Endometrium (tissue), 2 donors: ENCODE measurements around the gene PIM2.

Experiments used
- FAIRE-seq: peaks from 2 replicates; lab custom pipeline; 2012; peaks lifted over from hg19 to GRCh38; lab: Jason Lieb, UNC
- donor health status: control.
- donor health status: control.

PIM2 gene

DNA sequence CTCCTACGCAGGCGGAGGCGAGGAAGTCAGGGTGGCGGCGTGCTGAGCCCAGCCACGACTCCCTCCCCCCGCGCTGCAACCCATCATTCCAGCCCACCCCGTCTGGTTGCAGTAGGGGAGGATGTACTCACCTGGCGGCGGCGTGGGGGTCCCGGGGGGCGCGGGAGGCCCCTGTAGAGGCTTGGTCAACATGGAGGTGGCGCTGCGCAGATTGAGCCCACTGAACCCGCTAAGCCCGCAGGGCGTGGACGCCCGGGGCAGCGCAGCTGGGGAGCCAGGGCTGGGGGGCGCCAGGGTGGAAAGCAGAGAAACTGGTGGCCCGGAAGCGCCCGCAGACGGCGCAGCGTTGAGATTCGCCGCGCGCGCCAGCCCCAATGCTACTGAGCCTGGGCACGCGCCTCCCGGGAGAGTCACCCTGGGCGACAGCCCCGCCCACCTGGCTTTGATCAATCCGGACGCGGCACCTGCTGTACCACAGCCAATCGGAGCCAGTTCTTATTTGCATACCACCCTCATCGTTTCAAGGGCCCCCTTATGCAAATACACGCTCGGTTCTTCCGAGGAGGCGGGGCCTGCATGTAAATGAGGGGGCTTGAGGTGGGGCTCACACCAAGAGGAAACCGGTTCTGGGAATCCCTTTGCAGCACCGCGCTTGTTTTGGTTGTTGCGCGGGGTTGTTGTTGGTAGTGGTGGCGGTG is at the start of gene PIM2:
Gene PIM2 (minus strand): TSS at position 382 of the 698 bp plus-strand sequence. CDS start 190 bp downstream, at position 192.
- no peak for FAIRE-seq

DNA sequence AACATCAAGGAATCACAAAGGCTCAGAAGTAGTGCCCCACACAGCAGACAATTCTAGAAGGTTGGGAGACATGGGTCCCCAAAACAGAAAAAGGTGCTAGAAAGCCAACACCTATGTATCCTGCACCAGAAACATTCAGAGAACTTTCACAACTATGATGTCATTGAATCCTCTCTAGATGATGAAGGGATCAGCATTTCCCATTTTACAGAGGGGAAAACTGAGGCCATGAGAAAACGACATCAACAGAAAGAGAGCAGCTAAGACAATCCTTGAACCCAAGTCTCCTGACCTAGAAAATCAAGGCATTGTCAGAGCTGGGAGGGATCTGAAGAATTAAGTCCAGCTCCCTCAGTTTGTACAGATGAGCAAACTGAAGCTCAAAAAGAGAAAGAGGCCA is 49.6 kb upstream of the PIM2 start:
- no peak for FAIRE-seq

DNA sequence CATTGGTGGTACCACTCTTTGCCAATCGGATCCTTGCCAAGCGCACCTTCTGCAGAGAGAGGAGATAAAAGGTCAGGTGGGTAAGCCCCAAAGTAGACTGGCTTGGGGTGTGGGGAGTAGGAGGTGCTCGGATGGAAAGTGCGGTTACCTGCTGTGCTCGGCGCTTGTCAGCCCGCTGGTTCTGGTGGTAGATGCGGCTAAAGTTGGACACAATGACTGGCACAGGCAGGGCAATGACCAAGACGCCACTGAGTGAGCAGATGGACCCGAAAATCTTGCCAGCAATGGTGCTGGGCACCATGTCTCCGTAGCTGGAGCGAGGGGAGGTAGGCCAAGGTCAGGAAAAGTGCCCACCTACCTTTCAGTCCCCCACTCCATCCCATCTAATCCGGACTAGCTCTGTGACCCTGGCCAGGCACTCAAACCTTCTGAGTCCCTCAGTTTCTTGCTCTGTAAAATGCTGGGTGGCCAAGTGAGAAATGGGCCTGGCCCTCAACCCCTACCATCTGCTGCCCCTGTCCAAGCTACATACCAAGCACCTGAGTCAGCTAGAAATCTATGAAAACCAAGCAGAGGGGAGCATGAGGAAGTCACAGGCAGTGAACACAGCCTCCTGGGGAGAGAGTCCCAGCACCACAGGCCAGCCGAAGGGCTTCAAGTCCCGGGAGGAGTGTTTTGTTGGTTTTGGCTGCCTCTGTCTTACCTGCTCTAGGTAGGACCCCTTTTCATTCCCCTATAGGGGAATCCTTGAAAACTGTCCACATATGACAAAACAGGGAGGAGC is 48.2 kb upstream of the PIM2 start:
- FAIRE-seq = no peak

DNA sequence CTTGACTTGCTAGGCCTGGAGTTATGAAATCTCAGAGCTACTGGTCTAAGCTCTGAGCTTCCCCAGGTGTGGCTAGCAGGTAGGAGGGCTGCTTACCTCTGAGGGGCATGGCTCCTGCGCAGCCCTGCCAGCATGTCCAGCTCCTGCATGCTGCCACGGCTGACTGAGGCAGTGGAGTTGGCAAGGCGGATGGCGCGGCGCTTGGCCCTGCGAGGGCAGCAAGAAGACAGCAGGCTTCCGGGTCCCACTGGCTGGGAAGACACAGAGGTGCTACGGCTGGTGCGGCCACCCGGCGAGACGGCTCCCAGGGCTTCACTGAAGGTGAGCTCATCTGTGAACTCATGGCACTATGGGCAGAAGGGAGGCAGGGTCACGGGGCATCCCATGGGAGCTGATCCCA is 47.1 kb upstream of the PIM2 start:
- no peak for FAIRE-seq

DNA sequence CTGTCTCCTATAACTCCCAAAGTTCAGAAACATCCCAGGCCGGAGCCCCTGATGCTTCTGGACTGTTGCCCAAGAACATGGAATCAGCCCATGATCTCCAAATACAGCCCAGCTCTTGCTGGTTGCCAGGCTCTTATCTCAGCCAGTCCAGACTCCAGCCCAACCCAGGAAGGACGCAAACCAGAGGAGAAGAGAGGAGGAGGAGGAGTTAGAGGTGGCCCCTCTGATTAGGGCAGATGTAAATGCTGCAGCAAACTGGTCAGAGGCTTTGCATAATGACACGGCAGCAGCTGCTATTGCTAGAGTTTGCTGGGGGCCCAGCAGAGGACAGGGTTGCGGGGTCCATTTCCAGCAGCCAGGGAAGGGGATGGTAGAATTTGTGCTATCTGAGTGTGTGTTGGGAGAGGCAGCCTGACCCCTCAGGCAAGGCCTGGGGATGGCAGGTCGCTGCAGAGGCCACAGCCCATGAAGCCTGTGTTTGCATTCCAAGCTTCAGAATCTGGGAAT is 42.8 kb upstream of the PIM2 start:
- no peak for FAIRE-seq

DNA sequence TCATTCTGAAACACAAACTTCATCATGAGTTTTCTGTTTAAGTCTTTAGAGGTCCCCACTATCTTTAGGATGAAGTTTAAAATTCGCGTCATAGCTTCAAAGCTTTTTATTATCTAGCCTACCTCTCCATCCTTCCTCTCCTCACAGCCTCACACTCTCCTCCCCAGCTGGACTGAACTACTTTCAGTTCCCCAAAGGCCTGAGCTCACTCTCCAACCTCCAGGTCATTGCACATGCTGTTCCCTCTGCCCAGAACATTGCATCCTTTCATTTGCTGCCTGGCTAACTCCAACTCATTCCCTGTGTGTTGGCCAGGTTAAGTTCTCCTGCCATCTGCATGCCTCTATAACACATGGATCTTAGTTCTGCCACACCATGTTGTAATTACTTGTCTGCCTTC is 41.5 kb upstream of the PIM2 start:
- no peak for FAIRE-seq

DNA sequence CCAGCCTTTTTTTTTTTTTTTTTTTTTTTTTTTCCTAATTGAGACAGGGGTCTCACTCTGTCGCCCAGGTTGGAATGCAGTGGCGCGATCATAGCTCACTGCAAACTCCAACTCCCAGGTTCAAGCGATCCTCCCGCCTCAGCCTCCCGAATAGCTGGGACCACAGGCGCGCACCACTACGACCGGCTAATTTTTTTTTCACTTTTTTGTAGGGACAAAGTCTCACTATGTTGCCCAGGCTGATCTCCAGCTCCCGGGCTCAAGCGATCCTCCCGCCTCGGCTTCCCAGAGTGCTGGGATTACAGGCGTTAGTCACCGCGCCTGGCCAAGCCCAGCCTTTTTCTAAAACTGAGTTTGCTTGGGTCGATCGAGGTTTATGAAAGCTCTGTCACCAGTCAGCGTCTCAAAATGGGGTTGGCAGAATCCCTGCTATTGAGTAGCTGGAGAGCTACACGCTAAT is 39.8 kb upstream of the PIM2 start:
- FAIRE-seq = no peak

DNA sequence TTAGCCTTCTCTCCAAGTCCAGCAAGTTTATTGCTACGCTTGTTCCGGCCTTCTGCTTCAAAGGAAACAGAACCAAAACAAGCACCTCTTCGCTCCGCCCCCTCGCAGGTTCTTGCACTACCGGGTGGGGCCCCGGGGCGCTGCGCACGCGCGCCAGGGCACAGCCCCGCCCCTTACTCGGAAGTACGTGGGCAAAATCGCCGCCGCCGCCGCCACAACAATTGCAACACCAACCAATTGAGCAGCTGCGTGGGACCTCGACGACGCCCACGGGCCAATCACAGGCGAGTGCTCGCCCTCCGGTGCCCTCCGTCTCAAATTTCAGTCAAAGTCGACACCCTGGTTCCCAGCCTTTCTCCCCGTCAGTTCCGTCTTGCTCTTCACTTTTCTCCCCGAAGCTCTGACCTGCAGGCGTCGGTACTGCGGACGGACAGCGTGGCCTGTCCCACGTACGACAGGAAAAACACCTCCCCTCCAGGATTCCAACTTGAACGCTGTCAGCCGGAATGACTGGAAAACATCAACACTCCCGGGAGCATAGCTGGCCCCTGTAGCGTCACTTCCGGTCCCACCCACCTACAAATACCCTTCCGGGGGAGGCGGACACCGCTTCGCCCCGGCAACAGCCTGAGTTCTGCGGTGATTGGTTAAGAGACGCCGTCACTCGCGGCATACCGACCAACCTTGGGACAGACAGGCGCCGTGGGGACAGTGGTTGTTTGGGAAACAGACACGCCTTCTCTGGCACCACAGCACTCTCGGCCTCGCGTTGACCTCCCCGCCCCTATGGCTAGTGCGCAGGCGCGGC is 39.2 kb upstream of the PIM2 start:
- peak; percentile 95 for FAIRE-seq

DNA sequence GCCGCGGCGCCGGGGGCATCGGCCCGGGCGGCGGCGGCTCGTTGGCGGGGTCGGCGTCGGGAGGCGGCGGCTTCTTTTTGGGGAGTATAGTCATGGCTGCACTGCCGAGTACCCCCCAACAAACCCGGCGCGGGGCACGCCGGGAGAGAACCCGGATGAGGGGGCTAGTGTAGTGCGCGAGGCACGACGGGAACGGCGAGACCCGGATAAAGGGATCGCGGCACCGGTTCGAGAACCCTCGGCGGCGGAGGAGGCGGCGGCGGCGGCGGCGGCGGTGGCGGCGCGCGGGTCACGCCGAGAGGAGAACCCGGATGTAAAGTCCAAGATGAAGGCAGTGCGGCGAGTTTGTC is 38.6 kb upstream of the PIM2 start, which contains the start of gene OTUD5:
Gene OTUD5 (minus strand): TSS at position 131 of the 350 bp plus-strand sequence. CDS start 37 bp downstream, at position 94.
- FAIRE-seq = no peak

DNA sequence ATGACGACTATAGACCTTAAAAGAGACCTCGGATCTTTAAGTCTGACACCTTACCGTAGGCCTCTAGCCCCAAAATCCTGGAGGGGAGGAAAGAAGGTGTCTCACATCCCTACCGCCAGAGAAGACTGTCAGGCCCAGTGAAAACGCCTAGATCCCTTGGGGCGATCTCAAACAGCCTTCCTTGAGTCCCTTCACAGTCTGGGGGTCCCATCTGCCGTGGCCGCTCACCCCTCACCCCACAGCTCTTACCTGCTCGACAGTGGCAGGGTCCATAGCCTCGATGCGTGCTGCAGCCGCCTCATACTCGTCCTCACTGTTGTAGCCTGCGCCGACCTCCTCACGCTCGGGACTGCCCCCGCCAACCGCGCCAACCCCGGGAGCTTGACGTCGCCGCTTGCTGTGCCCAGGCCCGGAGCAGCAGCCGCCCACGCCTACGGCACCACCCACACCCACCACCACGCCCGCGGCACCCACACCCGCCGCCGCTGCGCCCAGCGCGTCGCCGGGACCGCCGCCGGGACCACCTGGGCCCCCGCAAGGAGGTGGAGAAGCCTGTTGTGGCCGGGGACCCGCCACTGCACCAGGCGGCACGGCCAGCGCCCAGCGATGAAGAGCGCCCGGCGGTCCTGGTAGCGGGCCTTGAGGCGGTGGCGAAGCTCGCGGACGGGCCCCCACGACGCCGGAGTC is 38.0 kb upstream of the PIM2 start:
- FAIRE-seq = no peak

DNA sequence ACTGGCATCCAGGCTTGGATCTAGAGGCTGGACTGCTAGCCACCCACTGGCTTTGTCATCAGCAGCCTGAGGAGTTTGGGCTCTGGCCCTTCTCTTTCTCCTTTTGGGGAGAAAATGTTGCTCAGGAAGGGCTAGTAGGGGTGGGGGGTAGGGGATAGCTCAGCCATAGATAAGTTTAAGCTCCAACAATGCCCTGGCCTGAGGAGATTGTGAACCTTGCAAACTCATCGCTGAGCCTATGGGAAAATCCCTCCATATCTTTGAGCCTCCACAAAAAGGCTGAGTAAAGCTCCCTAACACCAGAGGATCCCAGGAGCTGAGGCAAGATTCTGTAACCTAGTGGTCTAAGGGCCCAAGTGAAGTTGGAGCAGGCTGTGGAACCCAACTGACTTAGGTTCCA is 29.8 kb upstream of the PIM2 start:
- FAIRE-seq = no peak

DNA sequence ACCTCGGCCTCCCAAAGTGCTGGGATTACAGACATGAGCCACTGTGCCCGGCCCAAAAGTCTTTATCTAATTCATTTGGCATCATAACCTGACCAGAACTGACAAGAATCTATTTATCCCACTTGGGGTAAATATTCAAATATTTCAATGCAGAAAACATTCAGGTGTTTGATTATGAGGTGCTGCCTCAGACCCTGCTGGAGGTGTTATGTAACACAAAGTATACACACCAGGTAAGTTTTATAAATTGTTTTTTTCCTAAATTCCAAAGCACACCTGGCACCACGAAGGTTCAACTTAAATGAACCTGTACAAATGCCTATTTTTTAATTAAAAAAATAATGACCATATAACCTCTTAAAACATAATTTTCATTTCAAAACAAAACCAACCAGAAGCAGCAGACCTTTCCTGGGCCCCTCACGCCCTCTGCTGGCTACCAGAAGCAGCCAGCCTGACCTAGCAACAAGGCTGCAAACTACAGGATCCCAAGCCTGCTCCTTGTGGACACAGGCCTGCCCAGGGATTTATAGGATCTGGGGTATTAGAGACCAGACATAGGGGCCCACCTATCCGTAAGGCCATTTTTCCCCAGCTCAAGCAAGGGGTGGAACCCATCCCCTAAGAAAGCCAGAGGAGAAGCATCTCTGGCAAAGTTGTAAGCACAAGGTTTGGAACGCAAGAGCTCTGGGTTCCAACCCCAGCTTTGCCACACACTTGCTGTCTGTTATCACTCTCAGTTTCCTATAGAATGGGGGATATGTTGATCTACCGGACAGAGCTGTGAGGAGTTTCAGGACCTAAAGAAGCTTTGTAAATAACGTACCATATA is 26.9 kb upstream of the PIM2 start:
- no peak for FAIRE-seq

DNA sequence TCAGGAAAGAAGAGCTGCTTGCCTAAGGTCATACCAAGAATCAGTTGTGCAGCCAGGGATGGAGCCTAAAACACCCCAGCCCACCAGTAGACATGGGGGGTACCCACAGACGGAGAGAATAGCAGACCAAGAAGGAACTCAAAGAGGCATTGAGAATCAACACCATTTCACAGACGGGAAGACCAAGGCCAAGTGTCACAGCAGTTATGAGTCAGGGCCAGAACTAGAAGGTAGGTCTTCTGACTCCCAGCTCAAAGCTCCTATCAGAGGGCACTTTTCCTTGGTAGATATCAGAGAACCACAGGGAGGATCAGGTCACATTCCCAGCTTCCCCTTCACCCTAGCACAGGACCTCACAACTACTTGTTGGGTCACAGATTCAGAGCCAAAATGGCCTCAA is 24.1 kb upstream of the PIM2 start:
- no peak for FAIRE-seq

DNA sequence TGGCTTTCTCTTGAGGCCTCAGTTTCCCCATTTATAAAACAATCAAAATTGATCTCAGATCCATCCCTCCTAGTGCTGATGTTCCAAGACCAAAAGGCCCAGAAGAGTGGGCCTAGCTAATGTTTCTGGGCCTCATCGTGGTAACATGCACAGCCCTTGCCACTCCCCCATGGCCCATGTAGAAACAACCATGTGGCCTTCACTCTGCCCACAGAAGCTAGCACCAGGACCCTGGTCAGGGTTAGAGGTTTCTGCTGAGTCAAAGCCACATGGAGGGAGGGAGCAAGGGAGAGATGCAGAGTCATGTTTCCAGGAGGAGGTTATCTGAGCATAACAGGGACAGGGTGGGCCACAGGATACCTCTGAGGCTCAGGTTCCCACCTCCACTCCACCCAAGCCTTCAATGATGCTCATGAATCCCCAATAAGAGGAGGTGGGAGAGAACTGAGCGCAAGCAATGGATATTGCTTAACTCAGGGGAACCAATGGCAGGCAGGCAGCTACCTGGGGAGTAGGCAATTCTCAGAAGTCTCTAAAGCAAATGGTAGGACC is 21.7 kb upstream of the PIM2 start:
- FAIRE-seq = no peak

DNA sequence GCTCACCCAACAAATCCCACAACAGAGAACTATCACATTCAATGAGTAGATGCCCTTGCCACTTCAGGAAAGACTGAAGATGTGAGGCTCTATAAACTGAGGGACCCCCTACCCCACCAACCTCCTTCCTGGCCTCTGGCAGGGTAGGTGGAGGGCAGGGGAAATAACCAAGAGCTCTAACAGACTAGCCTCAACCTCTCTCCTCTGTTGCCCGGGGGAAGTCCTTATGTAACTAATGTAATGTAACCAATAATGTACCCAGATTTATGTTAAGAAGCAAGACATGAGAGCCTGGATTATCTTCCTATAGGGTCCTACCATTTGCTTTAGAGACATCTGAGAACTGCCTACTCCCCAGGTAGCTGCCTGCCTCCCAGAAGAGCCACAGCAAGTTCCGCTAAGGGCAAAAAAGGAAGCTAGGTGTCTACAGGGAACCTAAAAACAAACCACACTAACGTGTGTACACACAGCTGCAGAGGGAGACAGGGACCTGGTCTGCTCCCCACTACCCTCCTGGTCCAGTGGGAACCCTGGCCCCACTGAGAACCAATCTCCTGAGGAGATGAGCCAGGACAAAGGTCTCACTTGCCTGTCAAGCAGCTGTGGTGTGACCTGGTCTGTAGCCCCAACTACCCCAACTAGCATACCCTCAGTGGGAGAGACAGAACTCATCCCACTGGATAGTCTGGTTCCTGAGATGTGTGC is 20.9 kb upstream of the PIM2 start:
- FAIRE-seq = no peak

DNA sequence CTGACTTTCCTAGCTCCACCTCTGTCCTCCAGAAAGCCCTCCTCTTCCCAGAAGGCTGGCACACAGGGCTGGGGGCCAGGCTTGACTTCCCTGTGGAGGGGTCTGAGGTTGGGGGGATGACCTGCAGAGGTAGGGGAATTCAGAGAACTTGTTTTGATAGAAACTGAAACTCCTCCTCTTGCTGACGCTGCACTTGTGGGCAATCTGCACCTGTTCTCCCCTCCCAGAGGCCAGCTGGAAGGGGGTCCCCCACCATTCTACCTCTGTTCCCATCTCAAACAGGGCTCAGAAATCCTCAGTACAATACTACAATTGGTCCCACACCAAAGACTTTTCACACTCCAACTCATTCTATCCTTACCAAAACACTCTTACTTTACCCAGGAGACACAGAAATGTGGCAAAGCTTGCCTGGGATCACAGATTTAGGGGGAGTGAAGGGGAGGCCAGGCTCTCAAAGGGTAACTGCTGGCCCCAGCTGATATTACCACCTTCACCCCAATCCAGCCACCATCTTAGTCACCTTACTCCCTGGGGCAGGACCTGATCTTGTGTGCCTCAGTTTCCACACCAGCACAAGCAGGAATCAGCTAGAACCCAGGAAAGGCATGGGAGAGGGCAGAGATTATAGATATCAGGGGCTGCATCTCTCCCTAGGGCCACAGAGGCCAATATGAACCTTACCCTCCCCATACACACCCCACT is 20.0 kb upstream of the PIM2 start:
- FAIRE-seq = no peak

DNA sequence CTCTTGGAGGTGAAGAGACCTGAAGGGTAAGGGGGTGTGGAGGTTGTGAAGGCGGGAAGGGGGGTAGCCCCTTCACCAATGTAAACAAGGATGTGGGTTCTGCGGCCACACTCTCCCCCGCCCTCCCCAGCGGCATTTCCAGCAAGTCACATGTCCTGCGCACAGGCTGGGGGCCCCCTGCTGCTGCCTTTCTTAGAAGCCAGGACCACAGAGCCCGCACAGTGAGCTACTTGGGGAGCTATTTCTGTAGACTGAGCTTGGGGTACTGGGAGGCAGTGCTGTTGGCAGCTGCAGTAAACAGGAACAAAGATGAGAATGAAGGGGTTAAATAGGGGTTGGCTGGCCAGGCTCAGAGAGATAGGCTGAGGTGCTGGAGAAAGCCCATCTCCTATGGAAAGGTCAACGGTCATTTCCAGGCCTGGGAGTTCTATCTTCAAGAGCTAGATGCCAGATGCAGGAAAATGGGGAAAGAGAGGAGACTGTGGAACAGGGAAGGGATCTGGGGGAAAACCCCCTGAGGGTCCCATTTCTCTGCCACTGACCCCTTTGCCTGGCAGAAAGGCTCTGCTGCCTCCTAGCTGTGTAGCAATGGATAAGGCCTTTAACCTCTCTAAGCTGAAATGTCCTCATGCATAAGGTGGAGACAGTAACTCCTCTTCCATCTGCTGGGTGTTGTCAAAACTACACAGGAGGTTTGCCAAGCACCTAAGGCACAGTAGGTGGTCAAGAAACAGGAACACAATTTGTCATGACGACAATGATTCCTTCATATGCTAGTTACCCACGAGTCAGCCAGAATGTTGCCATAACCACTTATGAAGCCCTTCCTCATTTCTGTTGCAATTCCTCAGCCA is 18.5 kb upstream of the PIM2 start:
- no peak for FAIRE-seq

DNA sequence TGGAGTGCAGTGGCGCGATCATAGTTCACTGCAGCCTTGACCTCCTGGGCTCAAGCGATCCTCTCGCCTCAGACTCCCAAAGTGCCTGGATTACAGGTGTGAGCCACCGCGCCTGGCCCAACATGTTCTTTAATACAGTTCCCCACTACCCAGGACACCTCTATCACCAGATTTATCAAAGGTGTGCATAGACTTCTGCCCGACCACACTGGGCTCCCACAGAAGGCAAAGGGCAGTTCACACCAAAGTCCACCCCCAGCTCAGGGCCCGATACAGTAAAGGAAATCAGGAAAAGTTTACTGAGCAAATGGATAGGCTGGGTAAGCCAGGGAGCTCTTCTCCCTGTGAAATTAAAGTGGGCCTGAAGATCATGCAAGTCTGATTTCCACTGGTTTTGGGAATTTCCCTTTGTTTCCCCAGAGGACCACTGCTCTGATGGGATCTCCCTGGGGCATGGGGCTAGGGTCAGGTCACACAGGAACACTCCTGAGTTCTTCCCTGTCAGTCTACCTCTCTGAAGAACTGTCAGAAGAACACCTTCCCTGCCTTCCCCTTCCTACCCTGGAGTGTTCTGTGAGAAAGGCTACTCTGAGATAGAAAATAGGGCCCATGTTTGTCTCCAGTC is 17.7 kb upstream of the PIM2 start:
- no peak for FAIRE-seq
